Right ventricle myocardium superior (tissue), 1 donor: ENCODE data around the gene COL23A1. TPM values are rescaled to one million over a fixed set of nuclear protein-coding genes. Genes with fewer than 3 reads are reported as not detected.
"Not testable (repeated sequence)": the region's sequence is repeated elsewhere in the genome, so short reads cannot be mapped to it uniquely, and the experiment has no call there.

Source experiments
- ATAC-seq: fragments of 200-7000 bp; cut with Tn5 transposase; one replicate; pipeline ENCODE4 v1.9.1; 2020; ENCODE audit warnings: mild to moderate bottlenecking; ENCODE audit not compliant: poor library complexity
- DNase-seq: peaks from one replicate; pipeline ENCODE4 v3.0.0-alpha.2; 2020
- intact Hi-C: fragments of 100-400 bp; cut with DNase I; formaldehyde crosslinking; loops from one replicate; pipeline ENCODE4 v1.11.2; 2022
- total RNA-seq: library from RNA; stranded (reverse); fragmentation: NEBNext Ultra II Directional; extraction: Animal tissue kit (Norgen Biotek cat#: 25700); gene quantifications from one replicate; pipeline ENCODE4 v1.2.1, GENCODE V29; 2021
- donor health status: DM: no; HTN: yes; CAD: no; lungs with severe emphysema.

Gene COL23A1
- total RNA-seq, 1 donor from 2014 or later = 18.8 TPM

GRCh38 chr5:178495706-178496105 is 94.5 kb downstream of the COL23A1 start:
- ATAC-seq (no peak), DNase-seq (no peak)
- intact Hi-C loops = no loop called here

GRCh38 chr5:178492278-178492677 is 97.9 kb downstream of the COL23A1 start:
- intact Hi-C loops = no loop called here
- ATAC-seq = no peak
- no peak for DNase-seq

GRCh38 chr5:178490935-178491652 is 99.1 kb downstream of the COL23A1 start:
- ATAC-seq = no peak
- intact Hi-C loops = no loop called here
- no peak for DNase-seq

GRCh38 chr5:178489271-178489976 is 100.8 kb downstream of the COL23A1 start:
- DNase-seq (no peak), ATAC-seq (no peak)
- intact Hi-C loops = no loop called here

GRCh38 chr5:178488696-178489095 is 101.5 kb downstream of the COL23A1 start:
- ATAC-seq (no peak), DNase-seq (no peak)
- intact Hi-C loops = no loop called here

GRCh38 chr5:178487911-178488600 is 102.1 kb downstream of the COL23A1 start:
- DNase-seq = no peak
- ATAC-seq = no peak
- intact Hi-C loops = no loop called here

GRCh38 chr5:178486878-178487512 is 103.2 kb downstream of the COL23A1 start:
- ATAC-seq = peak; percentile 95
- intact Hi-C loops = not testable (repeated sequence)
- DNase-seq = peak; percentile 55

GRCh38 chr5:178486239-178486641 is 104.0 kb downstream of the COL23A1 start:
- no peak for ATAC-seq
- intact Hi-C loops = no loop called here
- no peak for DNase-seq

- intact Hi-C loops = no loop called here
Observed at GRCh38 chr5:178483620-178484019, 106.6 kb downstream of the COL23A1 start.

GRCh38 chr5:178479261-178479660 is 110.9 kb downstream of the COL23A1 start:
- no peak for DNase-seq
- no peak for ATAC-seq
- intact Hi-C loops = no loop called here

More at GRCh38 chr5:178483620-178484019, 106.6 kb downstream of the COL23A1 start:
- DNase-seq = peak; percentile 70
- no peak for ATAC-seq

- intact Hi-C loops = no loop called here
Observed at GRCh38 chr5:178478370-178478769, 111.8 kb downstream of the COL23A1 start.

GRCh38 chr5:178477802-178478201 is 112.4 kb downstream of the COL23A1 start:
- DNase-seq (no peak), ATAC-seq (no peak)
- intact Hi-C loops = no loop called here

More at GRCh38 chr5:178478370-178478769, 111.8 kb downstream of the COL23A1 start:
- no peak for DNase-seq
- ATAC-seq = no peak

GRCh38 chr5:178476972-178477754 is 113.0 kb downstream of the COL23A1 start:
- DNase-seq (no peak), ATAC-seq (no peak)
- intact Hi-C loops = no loop called here

GRCh38 chr5:178476531-178476930 is 113.7 kb downstream of the COL23A1 start:
- ATAC-seq (no peak), DNase-seq (no peak)
- intact Hi-C loops = no loop called here

- ATAC-seq = no peak
- intact Hi-C loops = no loop called here
- DNase-seq = no peak
Observed at GRCh38 chr5:178475422-178475821, 114.8 kb downstream of the COL23A1 start.

- intact Hi-C loops = no loop called here
- no peak for DNase-seq
- ATAC-seq = no peak
Observed at GRCh38 chr5:178474562-178475184, 115.5 kb downstream of the COL23A1 start.

GRCh38 chr5:178473854-178474253 is 116.3 kb downstream of the COL23A1 start:
- no peak for DNase-seq
- no peak for ATAC-seq
- intact Hi-C loops = no loop called here

- intact Hi-C loops = no loop called here
- ATAC-seq = no peak
- DNase-seq = no peak
Observed at GRCh38 chr5:178472138-178472537, 118.1 kb downstream of the COL23A1 start.
